DMS114 treated with DMSO at 0.1 percent for 48 hours (cell line): ENCODE data around the gene USP40.

Experiments
- DNase-seq: peaks from one replicate; lab custom pipeline; 2025; ENCODE audit not compliant: unreplicated experiment; lab: John Stamatoyannopoulos, UW

Gene USP40

GRCh38 chr2:233428438-233428837 lies 138.1 kb downstream of the USP40 start:
- no peak for DNase-seq

GRCh38 chr2:233428008-233428407 lies 138.6 kb downstream of the USP40 start:
- no peak for DNase-seq

- DNase-seq = no peak
These were observed 139.8 kb downstream of the USP40 start for GRCh38 chr2:233426619-233427342.
